H9 (cell line): Measurements from ENCODE around the gene WDR37. TPM values are rescaled to one million over a fixed set of nuclear protein-coding genes. Genes with fewer than 3 reads are reported as not detected.

ENCODE experiments used
- DNase-seq: peaks from one replicate; pipeline ENCODE4 v3.0.0-alpha.2; 2017
- H2AFZ ChIP-seq: one replicate; pipeline ENCODE4 v1.6.1; 2013; ENCODE audit warnings: mild to moderate bottlenecking, low read length, control low read depth, moderate library complexity
- H2AK5ac ChIP-seq: 2 replicates; pipeline ENCODE4 v1.6.1; 2013; ENCODE audit warnings: low read length, control low read depth, mixed read lengths; ENCODE audit not compliant: insufficient read length
- H2BK120ac ChIP-seq: one replicate; pipeline ENCODE4 v1.6.1; 2013; ENCODE audit warnings: low read depth, mild to moderate bottlenecking, low read length, control low read depth, inconsistent platforms; ENCODE audit not compliant: poor library complexity, severe bottlenecking
- H2BK12ac ChIP-seq: 2 replicates; pipeline ENCODE4 v1.6.1; 2013; ENCODE audit warnings: low read length, control low read depth, mixed read lengths, low read depth; ENCODE audit not compliant: insufficient read length
- H2BK15ac ChIP-seq: 2 replicates; pipeline ENCODE4 v1.6.1; 2013; ENCODE audit warnings: low read depth, low read length, control low read depth
- H2BK20ac ChIP-seq: one replicate; pipeline ENCODE4 v1.6.1; 2013; ENCODE audit warnings: low read depth, mild to moderate bottlenecking, low read length, control low read depth, inconsistent platforms; ENCODE audit not compliant: poor library complexity, severe bottlenecking
- H2BK5ac ChIP-seq: 2 replicates; pipeline ENCODE4 v1.6.1; 2013; ENCODE audit warnings: low read length, control low read depth, mixed read lengths; ENCODE audit not compliant: insufficient read length
- H3K14ac ChIP-seq: 2 replicates; pipeline ENCODE4 v1.6.1; 2013; ENCODE audit warnings: low read length, control low read depth; ENCODE audit not compliant: insufficient read depth
- H3K18ac ChIP-seq: 2 replicates; pipeline ENCODE4 v1.6.1; 2013; ENCODE audit warnings: low read depth, mild to moderate bottlenecking, mixed read lengths, low read length, control low read depth; ENCODE audit not compliant: insufficient read length
- H3K23ac ChIP-seq: 2 replicates; pipeline ENCODE4 v1.6.1; 2013; ENCODE audit warnings: low read length, control low read depth, mixed read lengths, low read depth; ENCODE audit not compliant: insufficient read length
- H3K23me2 ChIP-seq: 2 replicates; pipeline ENCODE4 v1.6.1; 2013; ENCODE audit warnings: low read depth, mild to moderate bottlenecking, mixed read lengths, low read length, control low read depth; ENCODE audit not compliant: insufficient read length, poor library complexity, severe bottlenecking
- H3K27ac ChIP-seq: 2 replicates; pipeline ENCODE4 v1.5.1; 2013; ENCODE audit warnings: low read length, control low read depth, mixed read lengths, low read depth; ENCODE audit not compliant: insufficient read length
- H3K27me3 ChIP-seq: 2 replicates; pipeline ENCODE4 v1.6.1; 2013; ENCODE audit warnings: low read length, control low read depth, inconsistent platforms; ENCODE audit not compliant: insufficient read depth
- H3K4ac ChIP-seq: 2 replicates; pipeline ENCODE4 v1.6.1; 2013; ENCODE audit warnings: low read depth, mild to moderate bottlenecking, control low read depth, inconsistent platforms, low read length, moderate library complexity
- H3K4me1 ChIP-seq: 2 replicates; pipeline ENCODE4 v1.6.1; 2013; ENCODE audit warnings: low read length, control low read depth, inconsistent platforms; ENCODE audit not compliant: insufficient read depth
- H3K4me2 ChIP-seq: 2 replicates; pipeline ENCODE4 v1.6.1; 2013; ENCODE audit warnings: low read length, control low read depth, mixed read lengths; ENCODE audit not compliant: insufficient read length, insufficient read depth
- H3K56ac ChIP-seq: 2 replicates; pipeline ENCODE4 v1.6.1; 2013; ENCODE audit warnings: low read depth, mild to moderate bottlenecking, mixed read lengths, low read length, control low read depth; ENCODE audit not compliant: insufficient read length
- H3K79me1 ChIP-seq: 2 replicates; pipeline ENCODE4 v1.6.1; 2013; ENCODE audit warnings: low read depth, mild to moderate bottlenecking, moderate library complexity, low read length, control low read depth, inconsistent platforms; ENCODE audit not compliant: insufficient read depth, poor library complexity, severe bottlenecking
- H3K79me2 ChIP-seq: 2 replicates; pipeline ENCODE4 v1.6.1; 2013; ENCODE audit warnings: low read length, control low read depth, inconsistent platforms; ENCODE audit not compliant: insufficient read depth
- H3K9ac ChIP-seq: 2 replicates; pipeline ENCODE4 v1.6.1; 2013; ENCODE audit warnings: low read length, control low read depth, mixed read lengths; ENCODE audit not compliant: insufficient read length; ENCODE audit errors: extremely low read depth
- H3K9me3 ChIP-seq: one replicate; pipeline ENCODE4 v1.6.1; 2013; ENCODE audit warnings: low read depth, low read length, inconsistent platforms; ENCODE audit not compliant: control insufficient read depth
- H3T11ph ChIP-seq: one replicate; pipeline ENCODE4 v1.6.1; 2013; ENCODE audit warnings: mild to moderate bottlenecking, low read length, control low read depth, inconsistent platforms
- H4K20me1 ChIP-seq: one replicate; pipeline ENCODE4 v1.6.1; 2013; ENCODE audit not compliant: control insufficient read depth, insufficient read length, insufficient read depth
- H4K5ac ChIP-seq: 2 replicates; pipeline ENCODE4 v1.6.1; 2013; ENCODE audit warnings: low read depth, mild to moderate bottlenecking, mixed read lengths, low read length, control low read depth; ENCODE audit not compliant: insufficient read length
- H4K8ac ChIP-seq: replicated peaks from 2 replicates; pipeline ENCODE4 v1.6.1; 2013; ENCODE audit warnings: low read length, control low read depth, mixed read lengths, low read depth; ENCODE audit not compliant: insufficient read length
- H4K91ac ChIP-seq: 2 replicates; pipeline ENCODE4 v1.6.1; 2013; ENCODE audit warnings: low read depth, mild to moderate bottlenecking, moderate library complexity, mixed read lengths, low read length, control low read depth; ENCODE audit not compliant: insufficient read length
- H3K27ac Mint-ChIP-seq, 3 experiments: 2 replicates in 2 of 3; 3 replicates in 1 of 3; pipeline ENCODE4 v1.8.0; 2020 to 2021; ENCODE audit warnings: mixed read lengths in 3 of 3, mild to moderate bottlenecking in 1 of 3, moderate library complexity in 1 of 3
- H3K27me3 Mint-ChIP-seq: 2 replicates; pipeline ENCODE4 v1.8.0; 2021; ENCODE audit warnings: low read depth, mild to moderate bottlenecking, moderate library complexity, mixed read lengths
- H3K36me3 Mint-ChIP-seq, 3 experiments: 2 replicates in 2 of 3; 3 replicates in 1 of 3; pipeline ENCODE4 v1.8.0; 2020 to 2021; ENCODE audit warnings: low read depth in 3 of 3, mixed read lengths in 3 of 3; ENCODE audit not compliant: insufficient read depth in 1 of 3
- H3K4me1 Mint-ChIP-seq, 2 experiments: 2 replicates each; pipeline ENCODE4 v1.8.0; 2020; ENCODE audit warnings: mixed read lengths in 2 of 2
- H3K4me3 Mint-ChIP-seq, 2 experiments: 2 replicates in 1 of 2; 3 replicates in 1 of 2; pipeline ENCODE4 v1.8.0; 2020 to 2021; ENCODE audit warnings: mild to moderate bottlenecking in 2 of 2, mixed read lengths in 2 of 2, moderate library complexity in 1 of 2
- H3K9me3 Mint-ChIP-seq, 2 experiments: 2 replicates in 1 of 2; 3 replicates in 1 of 2; pipeline ENCODE4 v1.8.0; 2020; ENCODE audit warnings: mild to moderate bottlenecking in 2 of 2, mixed read lengths in 2 of 2, moderate library complexity in 1 of 2
- CTCF ChIP-seq: fragments of 200-600 bp; sonication (generic); conservative IDR thresholded peaks from 3 replicates; pipeline ENCODE4 v1.8.0; 2021; ENCODE audit warnings: antibody characterized with exemption, mild to moderate bottlenecking
- WGBS: extraction: QIAGEN DNeasy Blood & Tissue Kit; methylation state at CpG from one replicate; pipeline ENCODE4 v1.1.7; 2013; ENCODE audit warnings: missing lambda C conversion rate, low lambda C conversion rate, mixed read lengths; ENCODE audit not compliant: insufficient read length; ENCODE audit errors: extremely low coverage; 5-methylcytosine and 5-hydroxymethylcytosine counted together
- total RNA-seq: library from RNA; stranded (reverse); gene quantifications from 2 replicates; pipeline ENCODE4 v1.2.1, GENCODE V29; 2021

Gene WDR37
- total RNA-seq, 1 experiment from 2014 or later, result 13.1 TPM

- Histone ChIP-seq H3K79me2 (no peaks in the 10 kb centered on the region), H3K9ac (no peak overlapping the region), H3K23me2 (no peaks in the 10 kb centered on the region), H4K8ac (no peak overlapping the region), H3K56ac (no peak overlapping the region), H3K27me3 (no peaks in the 10 kb centered on the region), H3K4ac (no peak overlapping the region), H3K23ac (no peak overlapping the region), H2AK5ac (no peak overlapping the region), H3K9me3 (no peaks in the 10 kb centered on the region), H4K91ac (no peak overlapping the region), H2BK20ac (no peak overlapping the region), H4K5ac (no peak overlapping the region), H3K14ac (no peak overlapping the region), H3K4me2 (no peak overlapping the region), H3K79me1 (no peaks in the 10 kb centered on the region), H3T11ph (no peak overlapping the region), H2BK12ac (no peak overlapping the region), H2BK5ac (no peak overlapping the region), H3K4me1 (no peaks in the 10 kb centered on the region), H2BK15ac (no peak overlapping the region), H2BK120ac (no peak overlapping the region), H3K18ac (no peak overlapping the region), H2AFZ (no peak overlapping the region), H4K20me1 (peaks cover 4% of the 10 kb centered on the region), H3K27ac (no peak overlapping the region)
- peaks cover 75 to 92% (median 92%) of the 10 kb centered on the region in 3 experiments; a peak in 6 of 7 replicates for H3K36me3 Mint-ChIP-seq
- WGBS, result no CpG with 5 or more reads among the region's 7 CpGs
- H3K27me3 Mint-ChIP-seq, result no peaks in the 10 kb centered on the region; the same call in 1 of the 2 replicates
- H3K9me3 Mint-ChIP-seq, result no peaks in the 10 kb centered on the region
- no peak overlapping the region for H3K4me3 Mint-ChIP-seq
- DNase-seq, result no peak
- H3K27ac Mint-ChIP-seq, result no peak overlapping the region
- H3K4me1 Mint-ChIP-seq, result no peaks in the 10 kb centered on the region
- no peak for TF ChIP-seq CTCF
These were observed 45.5 kb upstream of the WDR37 start for GRCh38 chr10:1010703-1011102.
